NCI-H2107 treated with DMSO at 0.1 percent for 48 hours (cell line): ENCODE results near the gene ZFP36L1.
"Not testable (repeated sequence)": the region's sequence is repeated elsewhere in the genome, so short reads cannot be mapped to it uniquely, and the experiment has no call there.

Experiments used
- DNase-seq: peaks from one replicate; lab custom pipeline; 2025; ENCODE audit not compliant: unreplicated experiment; lab: John Stamatoyannopoulos, UW

The ZFP36L1 gene

GRCh38 chr14:68766299-68767247 is 26.3 kb downstream of the ZFP36L1 start:
- DNase-seq: no peak

- not testable (repeated sequence) for DNase-seq
These were observed 29.0 kb downstream of the ZFP36L1 start for GRCh38 chr14:68763843-68764242.

- DNase-seq: no peak
These were observed 29.7 kb downstream of the ZFP36L1 start for GRCh38 chr14:68762953-68763764.

- DNase-seq: no peak
These were observed 31.5 kb downstream of the ZFP36L1 start for GRCh38 chr14:68761391-68761790.

GRCh38 chr14:68760761-68761160 is 32.1 kb downstream of the ZFP36L1 start:
- DNase-seq: no peak

- DNase-seq: no peak
These were observed 32.9 kb downstream of the ZFP36L1 start for GRCh38 chr14:68759937-68760336.

GRCh38 chr14:68759017-68759560 is 33.8 kb downstream of the ZFP36L1 start:
- DNase-seq: no peak

GRCh38 chr14:68758301-68758700 is 34.6 kb downstream of the ZFP36L1 start:
- no peak for DNase-seq

- DNase-seq: no peak
These were observed 35.2 kb downstream of the ZFP36L1 start for GRCh38 chr14:68757618-68758081.

- DNase-seq: no peak
These were observed 36.1 kb downstream of the ZFP36L1 start for GRCh38 chr14:68756734-68757133.

GRCh38 chr14:68756000-68756481 is 36.8 kb downstream of the ZFP36L1 start:
- DNase-seq: no peak

GRCh38 chr14:68755016-68755353 is 37.9 kb downstream of the ZFP36L1 start:
- no peak for DNase-seq

GRCh38 chr14:68753690-68754089 is 39.2 kb downstream of the ZFP36L1 start:
- DNase-seq: no peak

- DNase-seq: no peak
These were observed 40.4 kb downstream of the ZFP36L1 start for GRCh38 chr14:68752271-68753006.

GRCh38 chr14:68749487-68750475 is 43.1 kb downstream of the ZFP36L1 start:
- DNase-seq: no peak

- no peak for DNase-seq
These were observed 44.2 kb downstream of the ZFP36L1 start for GRCh38 chr14:68748691-68749090.

- DNase-seq: no peak
These were observed 44.6 kb downstream of the ZFP36L1 start for GRCh38 chr14:68748260-68748659.

GRCh38 chr14:68747393-68747792 is 45.5 kb downstream of the ZFP36L1 start:
- no peak for DNase-seq

- DNase-seq: no peak
These were observed 48.3 kb downstream of the ZFP36L1 start for GRCh38 chr14:68744613-68745012.
